ENCODE results near the gene LRRN4CL. TPM values are rescaled to one million over a fixed set of nuclear protein-coding genes. Genes with fewer than 3 reads are reported as not detected.
A peak's percentile ranks its signal among the peaks of the same experiment; 100 is the strongest.
"Not testable (repeated sequence)": the region's sequence is repeated elsewhere in the genome, so short reads cannot be mapped to it uniquely, and the experiment has no call there.

LRRN4CL gene
- total RNA-seq, 1 experiment from 2014 or later = 0.71 TPM

GRCh38 chr11:62664405-62665074 is 24.8 kb downstream of the LRRN4CL start:
- BruUV-seq (replicated peaks) = TSS peak; percentile 39
- no peaks in the 10 kb centered on the region for H3K27me3 Mint-ChIP-seq (ENCODE audit: unreplicated experiment)
- peak; percentile 51 for DNase-seq
- CTCF ChIA-PET = interaction anchor here (0.8 to 2.0 kb wide), 4 partner anchors 12 to 91 kb away, joined by 3 to 6 read pairs (median 4); partner anchors contain the start of genes EEF1G, INTS5, MTA2 and TUT1
- TF ChIP-seq CTCF (IDR thresholded peaks at IDR 0.05; ENCODE audit: unreplicated experiment) = no peak
- no peaks in the 10 kb centered on the region for H3K9me3 Mint-ChIP-seq (ENCODE audit: low read depth, unreplicated experiment)
- H3K27ac Mint-ChIP-seq (ENCODE audit: unreplicated experiment) = peak overlapping the region; percentile 99
- H3K36me3 Mint-ChIP-seq (ENCODE audit: insufficient read depth, unreplicated experiment) = peaks cover 62% of the 10 kb centered on the region
- peaks cover 9% of the 10 kb centered on the region for H3K4me1 Mint-ChIP-seq (ENCODE audit: low read depth, unreplicated experiment)
- intact Hi-C loops (cut with micrococcal nuclease; ENCODE audit: unreplicated experiment) = no loop called here
- H3K4me3 Mint-ChIP-seq (ENCODE audit: low read depth, unreplicated experiment) = peak overlapping the region; percentile 91

- no peak overlapping the region for H3K27ac Mint-ChIP-seq (ENCODE audit: unreplicated experiment)
Observed at GRCh38 chr11:62656796-62657429, 32.4 kb downstream of the LRRN4CL start.

GRCh38 chr11:62654297-62654696 is 35.0 kb downstream of the LRRN4CL start:
- intact Hi-C loops (cut with micrococcal nuclease; ENCODE audit: unreplicated experiment) = no loop called here
- no peak for DNase-seq
- no peak for TF ChIP-seq CTCF (IDR thresholded peaks at IDR 0.05; ENCODE audit: unreplicated experiment)
- no peaks in the 10 kb centered on the region for H3K9me3 Mint-ChIP-seq (ENCODE audit: low read depth, unreplicated experiment)
- H3K4me3 Mint-ChIP-seq (ENCODE audit: low read depth, unreplicated experiment) = no peak overlapping the region
- no TSS peak for BruUV-seq (replicated peaks)
- H3K27me3 Mint-ChIP-seq (ENCODE audit: unreplicated experiment) = no peaks in the 10 kb centered on the region
- H3K27ac Mint-ChIP-seq (ENCODE audit: unreplicated experiment) = no peak overlapping the region
- peaks cover 13% of the 10 kb centered on the region for H3K36me3 Mint-ChIP-seq (ENCODE audit: insufficient read depth, unreplicated experiment)
- CTCF ChIA-PET = no interaction called here
- peaks cover 16% of the 10 kb centered on the region for H3K4me1 Mint-ChIP-seq (ENCODE audit: low read depth, unreplicated experiment)

More at GRCh38 chr11:62656796-62657429, 32.4 kb downstream of the LRRN4CL start:
- TF ChIP-seq CTCF (IDR thresholded peaks at IDR 0.05; ENCODE audit: unreplicated experiment) = no peak
- CTCF ChIA-PET = interaction anchor here (0.6 to 0.7 kb wide), 3 partner anchors 11 to 1320 kb away, joined by 3 to 7 read pairs (median 3); partner anchors contain the start of gene TTC9C
- Mint-ChIP-seq H3K4me1 (ENCODE audit: low read depth, unreplicated experiment) (peaks cover 16% of the 10 kb centered on the region), H3K27me3 (ENCODE audit: unreplicated experiment) (no peaks in the 10 kb centered on the region), H3K9me3 (ENCODE audit: low read depth, unreplicated experiment) (no peaks in the 10 kb centered on the region), H3K4me3 (ENCODE audit: low read depth, unreplicated experiment) (no peak overlapping the region), H3K36me3 (ENCODE audit: insufficient read depth, unreplicated experiment) (peaks cover 13% of the 10 kb centered on the region)
- BruUV-seq (replicated peaks) = no TSS peak
- DNase-seq = no peak
- intact Hi-C loops (cut with micrococcal nuclease; ENCODE audit: unreplicated experiment) = no loop called here

GRCh38 chr11:62652161-62653006 is 36.9 kb downstream of the LRRN4CL start:
- peaks cover 16% of the 10 kb centered on the region for H3K4me1 Mint-ChIP-seq (ENCODE audit: low read depth, unreplicated experiment)
- H3K27ac Mint-ChIP-seq (ENCODE audit: unreplicated experiment) = peak overlapping the region; percentile 75
- BruUV-seq (replicated peaks) = TSS peak; percentile 73
- intact Hi-C loops (cut with micrococcal nuclease; ENCODE audit: unreplicated experiment) = no loop called here
- H3K4me3 Mint-ChIP-seq (ENCODE audit: low read depth, unreplicated experiment) = peak overlapping the region; percentile 93
- peaks cover 29% of the 10 kb centered on the region for H3K36me3 Mint-ChIP-seq (ENCODE audit: insufficient read depth, unreplicated experiment)
- no peaks in the 10 kb centered on the region for H3K27me3 Mint-ChIP-seq (ENCODE audit: unreplicated experiment)
- TF ChIP-seq CTCF (IDR thresholded peaks at IDR 0.05; ENCODE audit: unreplicated experiment) = no peak
- H3K9me3 Mint-ChIP-seq (ENCODE audit: low read depth, unreplicated experiment) = no peaks in the 10 kb centered on the region
- CTCF ChIA-PET = interaction anchor here (0.7 to 1.0 kb wide), 3 partner anchors 12 to 439 kb away, joined by 3 to 6 read pairs (median 3); partner anchors contain the start of genes C11orf98 and CSKMT
- DNase-seq = no peak

GRCh38 chr11:62650283-62650682 is 39.0 kb downstream of the LRRN4CL start:
- intact Hi-C loops (cut with micrococcal nuclease; ENCODE audit: unreplicated experiment); H3K27ac Mint-ChIP-seq (ENCODE audit: unreplicated experiment); BruUV-seq (replicated peaks); DNase-seq; H3K4me3 Mint-ChIP-seq (ENCODE audit: low read depth, unreplicated experiment); CTCF ChIA-PET; H3K9me3 Mint-ChIP-seq (ENCODE audit: low read depth, unreplicated experiment); H3K27me3 Mint-ChIP-seq (ENCODE audit: unreplicated experiment): not testable (repeated sequence)
- H3K4me1 Mint-ChIP-seq (ENCODE audit: low read depth, unreplicated experiment) = peaks cover 16% of the 10 kb centered on the region
- H3K36me3 Mint-ChIP-seq (ENCODE audit: insufficient read depth, unreplicated experiment) = peaks cover 48% of the 10 kb centered on the region

All from Calu3 (cell line).